Ishikawa (cell line): ENCODE measurements around the gene ALMS1.

Experiments used
- CEBPB ChIP-seq: IDR thresholded peaks from 2 replicates; pipeline ENCODE4 v1.6.1; 2012
- CREB1 ChIP-seq: IDR thresholded peaks from 2 replicates; pipeline ENCODE4 v1.6.1; 2012; ENCODE audit warnings: low read depth
- RAD21 ChIP-seq: IDR thresholded peaks from 2 replicates; pipeline ENCODE4 v1.6.1; 2012; ENCODE audit warnings: low read depth
- REST ChIP-seq: IDR thresholded peaks from 2 replicates; pipeline ENCODE4 v1.6.1; 2012; ENCODE audit warnings: low read depth, mild to moderate bottlenecking

GRCh38 chr2:73385504-73386341 lies at the start of gene ALMS1:
- 0 out of 2 replicates have a peak, but pooled peaks have one; percentile 39 for TF ChIP-seq CREB1
- TF ChIP-seq RAD21: no peak
- TF ChIP-seq REST: no peak
- TF ChIP-seq CEBPB: no peak
